HG03520 (cell line): ENCODE data around the gene RTF1.

Experiments used
- ATAC-seq: cut with Tn5 transposase; IDR thresholded peaks from one replicate; pipeline ENCODE4 v1.9.1; 2021; ENCODE audit warnings: mild to moderate bottlenecking, moderate library complexity; ENCODE audit not compliant: unreplicated experiment

The RTF1 gene

GRCh38 chr15:41502795-41503668, 86.1 kb downstream of the RTF1 start:
- ATAC-seq, result no peak

GRCh38 chr15:41503669-41504010, 86.7 kb downstream of the RTF1 start:
- ATAC-seq, result no peak

GRCh38 chr15:41504751-41505492, 88.0 kb downstream of the RTF1 start:
- no peak for ATAC-seq

- ATAC-seq, result no peak
Measured at GRCh38 chr15:41505776-41506175, 88.9 kb downstream of the RTF1 start.

GRCh38 chr15:41506796-41507341, 90.0 kb downstream of the RTF1 start:
- no peak for ATAC-seq

- no peak for ATAC-seq
Measured at GRCh38 chr15:41507820-41508290, 91.0 kb downstream of the RTF1 start.

- no peak for ATAC-seq
Measured at GRCh38 chr15:41510728-41511127, 93.8 kb downstream of the RTF1 start.

- ATAC-seq, result no peak
Measured at GRCh38 chr15:41511331-41511898, 94.5 kb downstream of the RTF1 start.

GRCh38 chr15:41511899-41512369, 95.0 kb downstream of the RTF1 start:
- ATAC-seq, result no peak

- ATAC-seq, result no peak
Measured at GRCh38 chr15:41512512-41512939, 95.6 kb downstream of the RTF1 start.

GRCh38 chr15:41512940-41513505, 96.1 kb downstream of the RTF1 start:
- no peak for ATAC-seq

- ATAC-seq, result no peak
Measured at GRCh38 chr15:41513506-41514227, 96.8 kb downstream of the RTF1 start, which contains the start of gene LTK. TSS of gene LTK (minus strand) at chr15:41513827. CDS start at chr15:41513709, 118 bp downstream.

- ATAC-seq, result no peak
Measured at GRCh38 chr15:41517895-41518449, 101.1 kb downstream of the RTF1 start.

GRCh38 chr15:41520636-41521035, 103.7 kb downstream of the RTF1 start:
- ATAC-seq, result no peak

- no peak for ATAC-seq
Measured at GRCh38 chr15:41521614-41522013, 104.7 kb downstream of the RTF1 start.

- ATAC-seq, result no peak
Measured at GRCh38 chr15:41523097-41523496, 106.2 kb downstream of the RTF1 start.

- no peak for ATAC-seq
Measured at GRCh38 chr15:41530363-41530956, 113.6 kb downstream of the RTF1 start.
